ENCODE data around the gene BIRC6.
"Not testable (repeated sequence)": the region's sequence is repeated elsewhere in the genome, so short reads cannot be mapped to it uniquely, and the experiment has no call there.

The BIRC6 gene

DNA sequence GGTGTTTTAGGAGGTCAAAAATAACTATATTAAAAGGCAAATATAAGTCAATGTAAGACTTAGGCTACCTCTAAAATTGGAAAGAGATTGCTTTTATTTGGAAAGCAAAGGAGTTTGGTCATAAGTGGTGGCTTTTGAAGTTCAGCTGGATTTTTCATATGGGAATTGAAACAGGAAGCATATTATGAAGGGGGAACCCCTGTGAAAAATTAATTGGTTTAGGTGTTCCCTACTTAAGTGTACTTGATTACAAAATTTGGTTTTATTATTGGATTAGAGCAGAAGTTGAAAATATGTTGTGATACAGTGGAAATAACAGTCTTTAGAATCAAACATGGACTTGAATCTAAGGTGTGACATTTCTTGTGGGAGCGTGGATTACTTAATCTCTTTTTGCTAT lies 149.6 kb downstream of the BIRC6 start:
- DNase-seq (ENCODE audit: low read depth in 2 of 2), result no peak

DNA sequence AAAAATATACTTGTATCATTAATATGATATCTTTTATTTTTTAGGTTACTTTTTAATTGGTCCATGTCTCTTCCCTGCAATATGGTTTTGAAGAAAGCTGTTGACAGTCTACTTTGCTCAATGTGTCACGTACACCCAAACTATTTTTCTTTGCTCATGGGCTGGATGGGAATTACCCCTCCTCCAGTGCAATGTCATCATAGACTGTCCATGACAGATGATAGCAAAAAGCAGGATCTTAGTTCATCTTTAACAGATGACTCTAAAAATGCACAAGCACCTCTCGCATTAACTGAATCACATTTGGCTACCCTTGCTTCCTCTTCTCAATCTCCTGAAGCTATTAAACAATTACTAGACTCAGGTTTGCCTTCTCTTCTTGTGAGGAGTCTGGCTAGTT lies 158.1 kb downstream of the BIRC6 start:
- no peak for DNase-seq (ENCODE audit: low read depth in 2 of 2)

DNA sequence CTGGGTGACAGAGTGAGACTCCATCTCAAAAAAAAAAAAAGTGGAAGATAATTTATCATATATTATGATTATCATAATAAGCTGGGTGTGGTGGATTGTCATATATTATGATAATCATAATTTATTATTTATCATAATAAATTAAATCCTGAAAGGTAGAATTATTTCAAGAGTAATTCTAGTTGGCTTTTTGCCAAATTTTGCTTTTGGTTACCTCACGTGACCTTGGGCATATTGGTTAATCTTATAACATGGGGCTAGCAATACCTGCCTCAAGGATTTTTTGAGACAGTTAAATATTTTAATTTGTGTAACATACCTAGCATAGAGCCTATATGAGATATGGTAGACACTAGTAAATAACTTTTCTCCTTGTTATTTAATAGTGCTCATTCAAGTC lies 159.7 kb downstream of the BIRC6 start:
- DNase-seq (ENCODE audit: low read depth in 2 of 2), result no peak

DNA sequence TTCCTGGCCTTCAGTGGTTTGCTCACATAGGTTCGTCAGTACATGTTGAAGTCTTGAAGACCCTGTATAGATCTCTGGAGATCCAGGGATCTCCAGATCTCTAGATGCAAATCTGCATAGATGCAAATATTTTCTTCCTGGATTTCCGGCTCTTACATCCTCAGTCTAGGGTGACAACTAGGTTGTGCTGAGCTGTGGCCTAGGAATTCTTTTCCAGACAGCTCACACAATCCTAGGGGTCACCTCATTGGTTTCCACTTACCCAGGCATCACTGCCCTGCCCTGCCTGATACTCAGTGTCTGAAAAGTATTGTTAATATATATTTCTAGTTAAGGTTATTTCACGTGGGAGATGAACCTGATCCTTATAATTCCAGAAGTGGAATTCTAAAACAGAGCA lies 165.9 kb downstream of the BIRC6 start:
- no peak for DNase-seq (ENCODE audit: low read depth in 2 of 2)

DNA sequence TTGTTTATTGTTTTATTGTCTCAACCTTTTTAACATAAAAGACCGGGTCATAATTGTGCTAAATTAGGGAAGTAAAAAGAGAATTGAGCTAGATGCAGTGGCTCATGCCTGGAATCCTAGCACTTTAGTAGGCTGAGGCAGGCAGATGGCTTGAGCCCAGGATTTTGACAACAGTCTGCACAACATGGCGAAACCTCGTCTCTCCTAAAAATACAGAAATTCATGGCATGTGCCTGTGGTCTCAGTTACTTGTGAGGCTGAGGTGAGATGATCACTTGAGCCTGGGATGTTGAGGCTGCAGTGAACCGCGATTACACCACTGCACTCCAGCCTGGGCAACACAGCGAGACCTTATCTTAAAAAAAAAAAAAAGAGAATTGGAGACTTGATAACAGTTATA lies 166.9 kb downstream of the BIRC6 start:
- no peak for DNase-seq (ENCODE audit: low read depth in 2 of 2)

DNA sequence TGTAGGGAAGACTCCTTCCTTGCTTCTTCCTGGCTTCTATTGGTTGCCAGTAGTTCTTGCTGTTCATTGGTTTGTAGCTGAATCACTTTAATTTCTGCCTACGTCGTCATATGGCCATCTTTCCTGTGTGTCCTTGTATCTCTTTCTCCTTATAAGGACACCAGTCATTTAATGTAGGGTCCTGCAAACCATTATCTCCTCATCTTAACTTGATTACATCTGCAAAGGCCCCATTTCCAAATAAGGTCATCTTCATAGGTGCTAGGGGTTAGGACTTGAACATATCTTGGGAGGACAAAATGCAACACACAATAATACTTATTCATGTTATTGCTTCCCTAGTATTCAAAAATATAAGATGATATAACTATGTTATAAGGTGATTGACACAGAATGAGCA lies 175.5 kb downstream of the BIRC6 start:
- DNase-seq (ENCODE audit: low read depth in 2 of 2), result no peak

DNA sequence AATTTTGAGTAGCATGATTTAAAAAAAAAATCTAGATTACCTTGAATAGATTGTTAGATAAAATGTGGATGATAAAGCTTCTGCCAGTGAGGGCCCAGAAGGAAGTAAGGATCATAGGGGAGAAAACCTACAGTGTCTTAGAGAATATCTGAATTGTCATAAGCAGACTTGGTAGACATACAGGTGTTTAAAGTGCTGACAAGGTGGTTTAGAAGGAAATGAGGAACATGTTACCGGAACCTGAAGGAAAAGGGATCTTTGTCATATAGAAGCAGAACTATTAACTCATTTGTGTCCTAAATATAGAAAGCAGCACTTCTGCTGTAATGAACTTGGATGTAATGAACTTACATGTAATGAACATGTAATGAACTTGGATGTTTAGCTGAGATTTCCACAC lies 176.1 kb downstream of the BIRC6 start:
- no peak for DNase-seq (ENCODE audit: low read depth in 2 of 2)

DNA sequence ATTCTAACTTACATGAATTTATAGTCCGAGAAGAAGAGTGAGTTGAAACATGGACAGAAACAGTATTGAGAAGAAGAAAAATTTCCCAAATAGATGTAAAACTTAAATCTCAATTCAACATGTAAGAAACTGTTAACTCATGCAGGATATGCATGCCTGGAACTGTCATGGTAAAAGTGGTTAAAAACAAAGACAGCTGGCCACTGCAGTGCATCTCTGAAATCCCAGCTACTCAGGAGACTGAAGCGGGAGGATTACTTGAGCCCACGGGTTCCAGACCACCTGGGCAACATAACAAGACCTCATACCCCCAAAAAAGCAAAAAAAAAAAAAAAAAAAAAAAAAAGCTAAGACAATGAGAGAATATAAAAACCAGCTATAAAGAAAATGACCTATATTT lies 178.0 kb downstream of the BIRC6 start:
- DNase-seq (ENCODE audit: low read depth in 2 of 2), result no peak

DNA sequence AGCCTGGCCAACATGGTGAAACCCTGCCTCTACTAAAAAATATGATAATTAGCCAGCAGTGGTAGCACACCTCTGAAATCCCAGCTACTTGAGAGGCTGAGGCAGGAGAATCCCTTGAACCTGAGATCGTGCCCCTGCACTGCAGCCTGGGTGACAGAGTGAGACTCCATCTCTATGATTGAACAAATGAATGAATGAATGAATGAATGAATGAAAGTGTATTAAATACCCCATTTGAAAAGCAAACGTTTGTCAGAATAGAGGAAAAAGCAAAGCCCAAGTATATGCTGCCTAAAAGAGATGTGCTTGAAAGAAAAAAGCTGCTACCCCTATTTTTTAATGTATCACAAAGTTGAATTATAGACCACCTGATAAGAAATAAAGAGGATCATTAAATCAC lies 181.9 kb downstream of the BIRC6 start:
- no peak for DNase-seq (ENCODE audit: low read depth in 2 of 2)

DNA sequence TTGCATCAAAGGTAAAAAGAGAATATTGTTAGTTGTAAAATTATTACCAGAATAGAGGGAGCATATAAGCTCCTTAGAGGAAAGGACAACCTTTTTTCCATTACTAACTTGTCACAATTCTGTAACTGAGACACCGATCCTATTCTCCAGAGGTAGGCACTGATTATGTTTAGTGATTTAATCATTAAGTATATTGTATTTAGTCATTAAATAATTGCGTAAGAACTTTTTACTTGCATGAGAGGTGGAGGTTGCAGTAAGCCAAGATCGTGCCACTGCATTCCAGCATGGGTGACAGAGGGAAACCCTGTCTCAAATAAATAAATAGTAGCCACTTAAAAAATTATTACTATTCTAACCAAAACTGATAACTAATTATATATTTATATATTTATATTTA lies 195.7 kb downstream of the BIRC6 start:
- not testable (repeated sequence) for DNase-seq (ENCODE audit: low read depth in 2 of 2)

DNA sequence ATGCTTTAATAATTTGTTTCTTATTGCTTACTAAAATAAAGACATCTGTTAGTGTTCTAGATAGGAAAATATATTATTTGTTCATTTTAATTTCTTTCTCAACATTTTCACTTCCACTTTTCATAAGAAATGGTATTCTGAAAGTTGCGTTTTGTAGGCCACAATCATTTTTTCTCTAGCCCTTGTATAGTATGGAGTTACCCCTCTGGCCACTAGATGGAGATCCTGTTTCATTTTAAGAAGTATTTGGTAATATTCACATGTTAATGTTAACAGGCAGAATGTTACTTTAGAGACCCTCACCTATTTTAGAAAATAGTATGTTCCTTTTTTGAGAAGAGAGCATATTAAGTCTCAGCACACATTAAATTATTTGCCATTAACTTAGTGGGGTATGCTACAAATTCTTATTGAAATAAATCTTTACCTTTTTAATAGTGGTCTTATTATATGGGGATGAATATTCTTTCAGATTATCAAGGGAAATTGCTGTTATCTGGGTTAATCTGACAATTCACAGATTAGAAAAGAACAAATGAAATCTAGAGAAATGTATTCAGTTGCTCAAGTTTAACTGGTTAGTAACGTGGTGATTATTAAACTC lies 197.1 kb downstream of the BIRC6 start:
- DNase-seq (ENCODE audit: low read depth in 2 of 2), result no peak

DNA sequence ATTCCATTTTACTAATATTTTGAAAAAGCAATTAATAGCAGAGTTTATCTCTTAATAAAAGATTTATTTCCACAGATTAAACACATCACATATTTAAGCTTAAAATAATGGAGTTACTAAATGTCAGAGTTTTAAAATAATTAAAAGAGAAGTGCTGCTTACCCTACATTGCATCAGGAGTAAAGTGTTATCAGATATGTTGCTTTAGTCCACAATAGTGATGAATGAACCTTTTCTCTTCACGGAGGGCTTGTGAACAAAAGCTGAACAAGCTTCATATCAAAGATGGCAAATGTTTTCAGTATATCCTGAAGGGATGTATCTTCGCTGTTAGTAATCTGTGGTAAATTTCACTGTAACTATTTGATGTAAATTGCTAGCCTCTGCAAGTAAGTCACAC lies 201.7 kb downstream of the BIRC6 start:
- DNase-seq (ENCODE audit: low read depth in 2 of 2), result no peak

DNA sequence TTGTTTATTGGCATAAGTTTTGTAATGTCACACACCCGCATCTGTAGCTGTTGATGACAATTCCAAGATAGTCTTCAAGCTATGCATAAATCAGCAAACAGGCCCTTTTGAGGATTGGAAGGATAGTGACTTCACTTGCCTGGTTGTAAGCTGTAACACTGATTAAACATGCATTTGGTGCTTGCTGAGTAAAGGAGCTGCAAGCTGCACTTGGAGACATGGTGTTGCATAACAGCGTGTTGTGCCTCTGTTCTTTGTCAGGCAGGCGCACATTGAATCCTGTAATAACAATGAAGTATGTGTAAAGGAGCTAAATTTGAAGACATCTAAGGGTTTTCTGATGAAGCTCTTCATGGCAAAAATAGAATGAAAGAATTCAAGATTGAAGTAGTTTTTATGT lies 202.3 kb downstream of the BIRC6 start:
- no peak for DNase-seq (ENCODE audit: low read depth in 2 of 2)

DNA sequence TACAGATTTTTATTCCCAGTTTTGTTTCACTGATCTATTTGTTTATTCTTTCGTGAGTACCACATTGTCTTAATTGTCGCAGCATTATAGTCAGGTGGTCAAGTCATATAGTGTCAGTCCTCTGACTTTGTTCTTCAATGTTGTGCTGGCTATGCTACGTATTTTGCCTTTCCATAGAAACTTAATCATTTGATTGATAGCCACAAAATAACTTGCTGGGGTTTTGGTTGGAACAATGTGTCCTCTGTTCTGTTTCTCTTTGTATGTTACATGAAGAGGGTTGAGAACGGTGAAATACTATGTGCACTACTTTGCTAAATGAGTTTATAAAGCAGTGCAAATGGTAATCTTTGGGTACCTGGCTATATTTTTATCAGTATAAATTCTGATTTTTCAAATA lies 206.1 kb downstream of the BIRC6 start:
- no peak for DNase-seq (ENCODE audit: low read depth in 2 of 2)

DNA sequence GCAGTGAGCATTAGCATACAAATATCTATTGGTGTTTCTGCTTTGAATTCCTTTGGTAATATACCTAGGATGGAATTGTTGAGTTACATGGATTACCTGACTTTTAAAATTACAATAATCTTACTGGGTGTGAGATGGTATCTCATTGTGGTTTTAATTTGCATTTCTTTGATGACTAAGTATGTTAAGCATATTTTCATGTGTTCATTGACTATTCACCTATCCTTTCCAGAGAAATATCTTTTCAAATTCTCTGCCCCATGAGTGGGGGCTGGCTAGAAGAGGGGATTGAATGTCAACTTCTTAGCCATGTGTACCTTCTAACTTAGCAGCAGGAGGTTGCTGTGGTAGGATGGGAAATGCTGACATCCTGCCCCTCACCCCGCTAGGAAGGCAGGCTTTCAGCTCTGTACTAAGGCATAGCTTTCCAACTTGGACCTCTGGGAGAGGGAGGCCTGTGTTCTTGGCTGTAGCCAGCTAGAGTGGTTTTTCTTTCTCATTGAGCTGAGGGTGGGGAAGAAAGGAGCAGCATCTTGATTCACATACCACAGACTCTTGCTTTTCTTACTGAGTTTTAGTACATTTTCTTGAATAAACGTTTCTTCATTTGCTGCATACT lies 207.7 kb downstream of the BIRC6 start:
- no peak for DNase-seq (ENCODE audit: low read depth in 2 of 2)

DNA sequence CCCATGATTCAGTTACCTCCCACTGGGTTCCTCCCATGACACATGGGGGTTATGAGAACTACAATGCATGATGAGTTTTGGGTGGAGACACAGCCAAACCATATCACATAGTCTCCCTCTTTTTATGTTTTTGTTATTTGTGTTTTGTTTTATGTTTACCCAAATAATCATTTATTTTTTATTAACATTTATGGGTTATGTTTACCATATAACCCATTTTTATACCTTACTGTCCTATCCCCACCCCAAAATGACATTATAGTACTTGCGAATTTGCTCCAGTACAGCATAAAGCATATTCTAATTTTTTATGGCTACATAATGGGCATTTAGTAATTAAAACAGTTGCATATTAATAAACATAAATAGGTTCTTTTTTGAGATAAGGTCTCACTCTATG lies 209.1 kb downstream of the BIRC6 start:
- no peak for DNase-seq (ENCODE audit: low read depth in 2 of 2)

DNA sequence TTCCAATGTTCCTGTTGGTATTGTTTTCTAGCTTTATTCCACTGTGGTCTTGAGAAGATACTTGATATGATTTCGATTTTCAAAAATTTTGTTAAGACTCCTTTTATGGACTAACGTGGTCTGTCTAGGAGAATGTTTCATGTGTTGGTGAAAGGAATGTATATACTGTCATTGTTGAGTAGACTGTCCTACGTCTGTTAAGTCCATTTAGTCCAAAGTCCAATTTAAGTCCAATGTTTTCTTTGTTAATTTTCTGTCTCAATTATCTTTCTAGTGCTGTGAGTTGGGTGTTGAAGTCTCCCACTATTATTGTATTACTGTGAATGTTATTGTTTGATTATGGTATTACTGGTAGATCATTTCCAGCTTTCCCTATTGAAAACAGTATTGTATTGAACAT lies 215.2 kb downstream of the BIRC6 start:
- DNase-seq (ENCODE audit: low read depth in 2 of 2), result no peak

DNA sequence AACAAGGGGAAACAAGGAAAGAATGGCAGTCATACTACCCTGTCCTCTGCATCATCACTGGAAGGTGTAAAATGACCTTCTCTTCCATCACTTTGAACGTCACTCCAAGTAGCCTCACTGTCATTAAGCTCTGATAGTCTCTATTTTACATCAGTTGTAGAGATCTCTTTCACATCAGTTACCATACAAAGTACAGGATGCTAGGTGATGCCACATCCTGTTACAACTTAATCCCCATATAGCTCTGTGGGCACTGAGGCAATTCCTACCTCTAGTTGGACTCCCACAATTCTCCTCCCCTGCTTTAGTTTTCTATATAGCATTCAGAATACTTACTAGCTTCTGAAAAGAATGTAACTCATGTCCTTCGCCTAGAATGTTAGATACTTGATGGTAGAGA lies 215.9 kb downstream of the BIRC6 start:
- no peak for DNase-seq (ENCODE audit: low read depth in 2 of 2)

DNA sequence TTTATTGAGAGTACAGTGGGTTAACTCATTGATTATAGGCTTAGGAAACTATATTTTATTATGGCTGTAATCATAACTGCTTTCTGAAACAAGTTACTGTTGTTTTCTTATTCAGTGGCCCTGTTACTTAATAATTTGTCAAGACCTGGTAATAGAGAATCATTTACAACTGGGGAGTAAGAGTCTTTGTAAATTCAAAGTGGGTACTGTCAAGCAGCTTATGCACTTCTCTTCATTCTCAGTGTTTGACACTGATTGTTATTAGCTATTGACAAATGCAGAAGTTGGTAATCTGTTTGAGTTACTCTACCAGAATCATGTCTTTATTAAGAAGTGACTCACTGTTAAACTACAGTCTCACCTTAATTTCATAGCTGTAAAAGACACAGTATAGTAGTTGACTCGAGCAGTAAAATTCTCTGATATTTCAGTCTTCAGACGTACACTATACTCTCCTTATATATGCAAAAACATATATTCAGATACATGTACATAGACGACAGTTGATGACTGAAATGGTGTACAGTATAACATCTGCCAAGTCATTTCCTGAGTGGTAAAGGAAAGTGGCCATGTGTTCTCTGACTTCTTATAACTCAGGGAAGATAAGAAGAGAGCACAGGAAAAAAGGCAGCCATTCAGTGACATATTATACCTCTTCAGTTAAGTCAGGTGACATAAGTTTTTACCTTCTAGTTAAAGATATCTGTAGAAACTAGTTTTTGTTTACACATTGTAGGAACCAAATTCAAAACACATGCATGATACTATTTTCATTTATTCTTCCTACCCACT lies 235.0 kb downstream of the BIRC6 start:
- DNase-seq (ENCODE audit: low read depth in 2 of 2), result no peak

DNA sequence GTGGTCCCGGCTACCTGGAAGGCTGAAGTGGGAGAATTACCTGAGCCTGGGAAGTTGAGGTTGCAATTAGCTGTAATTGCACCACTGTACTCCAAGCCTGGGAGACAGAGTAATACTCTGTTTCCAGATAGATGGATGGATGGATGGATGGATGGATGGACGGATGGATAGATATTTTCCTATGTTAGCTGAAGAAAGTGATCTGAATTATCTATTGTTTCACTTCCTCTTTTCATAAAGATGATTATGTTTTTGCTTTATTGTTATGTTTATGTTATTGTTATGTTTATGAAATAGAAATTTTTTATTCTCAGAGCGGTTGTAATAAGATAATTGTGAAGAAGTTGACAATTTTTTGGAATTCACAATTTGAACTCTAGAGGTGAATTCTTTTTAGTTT lies 237.8 kb downstream of the BIRC6 start:
- DNase-seq (ENCODE audit: low read depth in 2 of 2), result no peak

DNA sequence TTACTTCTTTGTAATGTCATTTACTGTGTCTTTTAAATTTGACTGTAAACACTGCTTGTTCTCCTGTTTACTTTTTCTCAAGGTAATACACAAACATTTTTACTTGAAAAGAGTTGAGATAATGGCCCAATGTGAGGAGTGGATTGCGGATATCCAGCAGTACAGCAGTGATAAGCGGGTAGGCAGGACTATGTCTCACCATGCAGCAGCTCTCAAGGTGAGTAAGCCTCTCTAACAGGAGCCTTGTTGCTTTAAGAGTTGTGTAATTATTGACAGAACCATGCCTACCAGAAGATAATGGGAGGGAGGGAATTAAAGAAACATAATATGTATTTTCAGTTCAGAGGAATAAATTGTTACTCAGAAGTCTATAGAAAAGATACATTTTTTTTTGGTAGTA lies 254.5 kb downstream of the BIRC6 start:
- no peak for DNase-seq (ENCODE audit: low read depth in 2 of 2)

DNA sequence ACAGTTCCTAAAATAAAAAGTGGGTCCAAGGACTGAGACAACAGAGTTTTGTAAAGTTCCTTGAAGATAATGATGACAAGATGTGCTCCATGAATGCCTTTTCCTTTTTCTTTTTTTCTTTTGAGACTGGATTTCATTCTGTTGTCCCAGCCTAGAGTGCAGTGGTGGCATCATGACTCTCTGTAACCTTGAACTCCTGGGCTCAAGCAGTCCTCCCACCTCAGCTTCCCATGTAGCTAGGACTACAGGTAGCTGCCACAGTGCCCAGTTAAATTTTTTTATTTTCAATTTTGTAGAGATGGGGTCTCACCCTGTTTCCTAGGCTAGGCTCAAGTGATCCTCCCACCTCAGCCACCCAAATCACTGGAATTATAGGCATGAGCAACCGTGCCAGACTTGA lies 254.9 kb downstream of the BIRC6 start:
- no peak for DNase-seq (ENCODE audit: low read depth in 2 of 2)

DNA sequence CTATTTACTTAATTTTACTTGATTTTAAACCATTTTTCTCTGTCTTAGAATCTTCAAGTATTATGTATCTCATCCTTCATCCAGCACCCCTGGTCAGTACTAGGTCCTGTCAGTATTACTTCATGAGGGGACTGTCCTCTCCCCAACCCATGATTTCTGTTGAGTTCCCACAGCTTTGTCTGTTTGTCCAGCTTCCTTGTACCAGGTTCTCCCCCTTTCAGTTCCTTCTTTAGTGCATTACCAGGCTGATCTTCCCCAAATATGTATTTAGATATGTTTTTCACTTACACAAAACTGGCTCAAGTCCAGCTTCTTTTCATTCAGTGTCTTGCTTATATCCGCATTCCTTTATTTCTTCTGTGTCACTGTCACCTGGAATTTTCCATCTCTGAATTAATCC lies 257.3 kb downstream of the BIRC6 start:
- DNase-seq (ENCODE audit: low read depth in 2 of 2), result no peak
